NCI-H345 (cell line): ENCODE data around the gene EPHB4.
"Not testable (repeated sequence)": the region's sequence is repeated elsewhere in the genome, so short reads cannot be mapped to it uniquely, and the experiment has no call there.

Source experiments
- DNase-seq: peaks from one replicate; lab custom pipeline; 2025; lab: John Stamatoyannopoulos, UW

EPHB4 gene

DNA sequence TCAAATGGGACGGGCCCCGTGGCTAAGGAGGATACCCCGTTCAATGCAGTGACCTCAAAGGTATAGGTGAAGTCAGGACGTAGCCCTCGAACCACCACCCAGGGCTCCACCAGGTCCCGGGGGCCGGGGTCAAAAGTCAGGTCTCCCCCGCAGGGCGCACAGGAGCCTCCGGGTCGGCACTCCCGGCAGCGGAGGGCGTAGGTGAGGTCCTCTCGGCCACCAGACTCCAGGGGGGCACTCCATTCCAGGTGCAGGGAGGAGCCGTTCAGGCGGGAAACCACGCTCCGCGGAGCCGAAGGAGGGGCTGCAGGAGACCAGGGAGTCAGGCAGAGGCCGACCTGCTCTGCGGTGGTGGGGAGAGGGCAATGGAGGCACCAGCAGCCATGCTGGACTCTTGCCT lies 7.7 kb downstream of the EPHB4 start:
- DNase-seq: no peak

DNA sequence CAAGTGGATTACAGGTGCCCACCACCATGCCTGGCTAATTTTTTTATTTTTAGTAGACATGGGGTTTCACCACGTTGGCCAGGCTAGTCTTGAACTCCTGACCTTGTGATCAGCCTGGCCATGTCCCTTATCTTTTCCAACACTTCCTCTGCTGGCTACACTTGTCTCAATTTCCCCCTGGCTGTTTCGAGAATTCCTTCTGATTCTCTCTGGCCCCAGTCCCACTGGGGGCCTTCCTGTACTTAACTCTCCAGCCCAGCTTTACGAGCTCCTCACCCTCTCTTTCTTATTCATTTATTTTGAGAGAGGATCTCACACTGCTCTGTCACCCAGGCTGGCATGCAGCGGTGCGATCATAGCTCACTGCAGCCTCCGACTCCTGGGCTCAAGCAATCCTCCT lies 8.5 kb downstream of the EPHB4 start:
- DNase-seq: no peak

DNA sequence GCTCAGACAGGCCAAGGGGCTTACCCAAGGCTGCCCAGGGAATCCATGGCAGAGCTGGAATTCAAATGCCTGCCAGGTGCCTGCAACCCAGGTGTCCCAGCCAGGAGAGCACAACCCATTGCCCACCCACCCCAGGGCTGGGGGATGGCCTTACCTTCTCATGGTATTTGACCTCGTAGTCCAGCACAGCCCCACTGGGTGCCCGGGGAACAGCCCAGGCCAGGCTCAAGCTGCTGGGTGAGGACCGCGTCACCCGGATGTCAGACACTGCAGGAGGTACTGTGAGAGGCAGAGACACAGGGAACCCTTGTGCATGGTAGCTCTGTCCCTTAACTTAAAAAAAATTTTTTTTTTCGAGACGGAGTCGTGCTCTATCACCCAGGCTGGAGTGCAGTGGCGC lies 9.0 kb downstream of the EPHB4 start:
- DNase-seq: no peak

DNA sequence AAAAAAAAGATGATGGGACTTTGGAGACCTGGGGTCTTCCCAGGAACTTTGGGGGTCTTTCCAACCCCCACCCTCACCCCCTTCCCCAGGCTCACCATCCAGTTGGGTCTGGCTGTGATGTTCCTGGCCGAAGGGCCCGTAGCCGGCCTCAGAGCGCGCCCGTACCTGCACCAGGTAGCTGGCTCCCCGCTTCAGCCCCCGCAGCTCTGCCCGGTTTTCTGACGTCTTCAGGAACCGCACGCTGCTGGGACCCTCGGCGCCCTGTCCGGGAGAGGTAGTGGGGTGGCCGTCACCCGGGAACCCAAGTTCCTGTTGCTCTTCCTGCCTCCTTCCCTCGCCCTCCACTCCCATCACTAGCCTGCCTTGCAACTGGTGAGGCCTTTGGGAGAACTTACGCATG lies 10.2 kb downstream of the EPHB4 start:
- DNase-seq: no peak

DNA sequence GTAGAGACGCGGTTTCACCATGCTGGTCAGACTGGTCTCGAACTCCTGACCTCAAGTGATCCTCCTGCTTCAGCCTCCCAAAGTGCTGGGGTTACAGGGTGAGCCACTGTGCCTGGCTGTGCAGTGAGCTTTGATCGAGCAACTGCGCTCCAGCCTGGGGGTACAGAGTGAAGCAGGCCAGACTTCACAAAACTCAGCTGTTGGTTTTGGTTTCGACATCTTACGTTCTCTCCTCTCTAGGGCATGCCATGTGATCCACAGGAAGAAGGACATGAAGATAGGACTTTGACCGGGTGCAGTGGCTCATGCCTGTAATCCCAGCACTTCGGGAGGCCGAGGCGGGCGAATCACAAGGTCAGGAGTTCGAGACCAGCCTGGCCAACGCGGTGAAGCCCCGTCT lies 10.8 kb downstream of the EPHB4 start:
- DNase-seq: not testable (repeated sequence)

DNA sequence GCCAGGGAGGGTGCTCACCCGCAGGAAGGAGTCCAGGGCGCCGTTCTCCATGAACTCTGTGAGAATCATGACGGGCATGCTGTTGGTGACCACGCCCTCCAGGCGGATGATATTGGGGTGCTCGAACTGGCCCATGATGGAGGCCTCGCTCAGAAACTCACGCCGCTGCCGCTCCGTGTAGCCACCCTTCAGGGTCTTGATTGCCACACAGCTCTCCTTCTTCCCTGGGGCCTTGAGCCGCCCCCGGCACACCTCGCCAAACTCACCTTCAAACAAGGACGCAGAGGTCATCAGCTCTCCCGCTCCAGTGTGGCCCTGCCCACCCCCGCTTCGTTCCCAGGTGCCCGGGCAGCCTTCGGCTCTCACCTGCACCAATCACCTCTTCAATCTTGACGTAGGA lies 14.6 kb downstream of the EPHB4 start:
- DNase-seq: no peak

DNA sequence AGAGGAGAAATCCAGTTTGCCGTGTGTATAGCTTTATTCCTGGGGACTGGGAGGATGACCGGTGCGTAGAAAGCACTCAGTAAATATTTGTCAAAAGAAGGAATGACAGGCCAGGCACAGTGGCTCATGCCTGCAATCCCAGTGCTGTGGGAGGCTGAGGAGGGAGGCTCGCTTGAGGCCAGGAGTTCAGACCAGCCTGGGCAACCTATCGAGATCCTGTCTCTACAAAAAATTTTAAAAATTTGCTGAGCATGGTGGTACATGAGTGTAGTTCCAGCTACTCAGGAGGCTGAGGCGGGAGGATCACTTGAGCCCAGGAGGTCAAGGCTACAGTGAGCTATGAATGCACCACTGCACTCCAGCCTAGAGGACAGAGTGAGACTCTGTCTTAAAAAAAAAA lies 15.8 kb downstream of the EPHB4 start:
- no peak for DNase-seq

DNA sequence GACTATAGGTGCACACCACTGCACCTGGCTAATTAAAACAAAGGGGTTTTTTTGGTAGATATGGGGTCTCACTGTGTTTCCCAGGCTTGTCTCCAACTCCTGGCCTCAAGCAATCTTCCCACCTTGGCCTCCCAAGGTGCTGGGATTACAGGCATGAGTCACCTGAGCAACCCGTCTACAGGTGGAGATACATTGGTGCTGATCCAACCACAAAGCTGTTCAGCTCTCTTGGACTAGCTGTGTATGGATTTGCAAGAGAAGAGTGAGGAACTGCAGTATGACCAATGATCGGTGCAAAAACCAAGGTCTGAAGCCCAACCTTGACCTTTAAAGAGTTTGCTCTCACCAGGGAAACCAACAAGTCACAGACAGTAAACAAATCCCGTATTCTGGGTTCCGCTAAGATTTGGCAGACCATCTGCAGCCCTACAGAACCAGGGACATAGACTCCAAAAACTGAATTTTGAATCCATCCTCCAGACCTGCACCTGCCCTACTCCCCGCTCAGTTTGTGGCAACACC lies 18.9 kb downstream of the EPHB4 start:
- no peak for DNase-seq

DNA sequence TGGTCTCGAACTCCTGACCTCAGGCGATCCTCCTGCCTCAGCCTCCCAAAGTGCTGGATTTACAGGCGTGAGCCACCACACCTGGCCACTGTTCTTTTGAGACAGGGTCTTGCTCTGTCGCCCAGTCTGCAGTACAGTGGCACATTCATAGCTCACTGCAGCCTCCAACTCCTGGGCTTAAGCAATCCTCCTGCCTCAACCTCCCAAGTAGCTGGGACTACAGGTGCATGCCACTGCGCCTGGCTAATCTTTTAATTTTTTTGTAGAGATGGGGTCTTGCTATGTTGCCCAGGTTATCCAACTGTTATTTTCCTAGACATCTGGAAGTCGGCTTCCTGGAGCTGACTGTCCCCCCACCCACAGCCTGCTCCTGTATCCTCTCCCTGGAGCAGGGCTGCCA lies 20.4 kb downstream of the EPHB4 start:
- not testable (repeated sequence) for DNase-seq

DNA sequence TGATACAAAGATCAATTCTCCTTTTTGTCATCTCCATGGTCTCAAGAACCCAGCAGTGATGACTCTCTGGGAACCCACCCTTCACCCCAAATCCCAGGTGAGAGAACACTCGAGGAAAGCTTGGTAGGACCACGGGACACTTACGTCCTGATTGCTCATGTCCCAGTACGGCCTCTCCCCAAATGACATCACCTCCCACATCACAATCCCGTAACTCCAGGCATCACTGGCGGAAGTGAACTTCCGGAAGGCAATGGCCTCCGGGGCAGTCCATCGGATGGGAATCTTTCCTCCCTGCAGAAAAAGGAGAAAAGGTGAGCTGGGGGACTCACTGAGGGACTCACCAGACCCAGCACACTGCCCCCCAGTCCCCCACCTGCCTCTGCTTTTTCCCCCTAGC lies 21.0 kb downstream of the EPHB4 start:
- DNase-seq: no peak

DNA sequence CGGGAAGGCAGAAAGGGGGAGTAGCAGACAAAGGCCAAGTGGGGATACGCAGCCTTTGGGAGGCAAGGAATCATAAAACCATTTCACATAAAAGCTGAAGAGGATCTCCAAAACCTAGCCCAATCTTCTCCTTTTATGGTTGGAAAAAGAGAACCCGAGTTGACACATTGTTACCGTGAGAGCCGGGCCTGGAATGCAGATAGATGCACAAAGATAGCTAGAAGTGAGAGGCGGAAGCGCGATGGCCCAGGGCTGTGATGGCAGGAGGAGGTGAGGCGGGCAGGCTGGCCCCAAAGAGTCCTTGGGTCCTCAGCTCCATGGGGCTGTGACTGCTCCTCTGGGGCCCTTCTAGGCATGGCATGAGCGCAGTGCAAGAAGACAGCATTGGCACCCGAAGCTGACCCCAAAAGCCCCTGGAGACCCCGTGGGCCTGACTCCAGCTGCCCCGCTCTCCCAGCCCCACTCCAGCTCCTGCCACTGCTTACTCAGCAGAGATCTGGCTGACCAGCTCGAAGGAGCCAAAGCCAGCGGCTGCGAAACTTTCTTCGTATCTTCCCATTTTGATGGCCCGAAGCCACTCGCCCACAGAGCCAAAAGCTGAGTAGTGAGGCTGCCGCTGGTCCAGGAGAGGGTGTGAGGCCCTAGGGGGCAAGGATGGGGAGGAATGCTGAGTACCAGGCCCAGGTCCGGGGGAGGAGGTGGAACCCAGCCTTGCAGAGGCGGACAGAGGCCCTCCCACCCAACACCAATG lies 22.5 kb downstream of the EPHB4 start:
- DNase-seq: no peak

DNA sequence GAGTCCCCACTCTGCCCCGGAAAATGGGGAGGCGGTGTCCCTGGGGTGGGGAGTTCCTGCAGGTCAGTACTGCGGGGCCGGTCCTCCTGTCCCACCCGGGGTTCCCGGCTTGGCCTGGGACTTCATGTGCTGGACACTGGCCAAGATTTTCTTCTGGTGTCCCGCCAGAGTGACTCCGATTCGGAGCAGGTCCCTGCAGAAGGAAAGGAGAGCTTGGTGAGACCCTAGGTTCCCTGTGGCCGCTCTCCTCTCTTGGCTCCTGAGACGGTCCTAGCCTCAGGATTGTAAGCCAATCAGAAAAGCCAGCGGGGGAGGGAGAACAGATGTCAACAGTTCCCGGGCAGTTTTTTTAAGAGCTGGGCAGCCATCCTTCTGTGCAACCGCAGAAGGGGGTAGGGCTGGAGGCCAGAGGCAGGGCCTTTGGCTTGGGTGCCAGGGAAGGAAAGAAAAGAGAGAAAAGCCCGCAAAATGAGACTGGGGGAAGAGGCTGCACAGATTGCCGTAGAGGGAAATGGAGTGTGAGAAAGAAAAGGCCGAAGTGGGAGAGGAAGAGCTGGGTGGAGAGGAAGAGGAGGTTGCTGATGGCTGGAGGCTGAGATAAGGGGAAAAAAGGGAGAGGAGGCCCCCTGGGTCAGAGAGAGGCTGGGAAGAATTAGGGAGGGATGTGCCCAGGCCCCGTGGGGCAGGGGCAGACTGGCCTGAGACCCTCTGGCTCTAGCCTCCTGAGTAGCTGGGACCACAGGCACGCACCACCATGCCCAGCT lies 23.7 kb downstream of the EPHB4 start:
- DNase-seq: no peak

DNA sequence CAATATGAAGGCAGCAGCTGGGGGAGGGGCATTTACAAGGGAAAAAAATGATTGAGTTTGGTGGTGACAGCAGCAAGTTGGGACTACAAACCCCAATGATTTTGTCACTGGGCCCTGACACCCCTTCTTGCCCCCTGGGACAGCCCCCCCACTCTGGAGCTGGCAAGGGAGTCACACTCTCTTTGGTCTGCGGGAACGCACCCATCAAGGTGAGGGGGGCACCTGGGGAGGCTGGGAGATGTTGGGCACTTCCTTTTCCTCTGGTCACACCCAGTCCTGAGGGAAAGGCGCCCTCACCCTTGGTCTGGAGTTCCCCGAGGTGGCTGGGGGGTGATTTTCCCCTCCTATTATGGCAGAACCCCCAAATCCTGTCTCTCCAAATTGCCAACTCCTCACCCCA lies 24.4 kb downstream of the EPHB4 start:
- no peak for DNase-seq

DNA sequence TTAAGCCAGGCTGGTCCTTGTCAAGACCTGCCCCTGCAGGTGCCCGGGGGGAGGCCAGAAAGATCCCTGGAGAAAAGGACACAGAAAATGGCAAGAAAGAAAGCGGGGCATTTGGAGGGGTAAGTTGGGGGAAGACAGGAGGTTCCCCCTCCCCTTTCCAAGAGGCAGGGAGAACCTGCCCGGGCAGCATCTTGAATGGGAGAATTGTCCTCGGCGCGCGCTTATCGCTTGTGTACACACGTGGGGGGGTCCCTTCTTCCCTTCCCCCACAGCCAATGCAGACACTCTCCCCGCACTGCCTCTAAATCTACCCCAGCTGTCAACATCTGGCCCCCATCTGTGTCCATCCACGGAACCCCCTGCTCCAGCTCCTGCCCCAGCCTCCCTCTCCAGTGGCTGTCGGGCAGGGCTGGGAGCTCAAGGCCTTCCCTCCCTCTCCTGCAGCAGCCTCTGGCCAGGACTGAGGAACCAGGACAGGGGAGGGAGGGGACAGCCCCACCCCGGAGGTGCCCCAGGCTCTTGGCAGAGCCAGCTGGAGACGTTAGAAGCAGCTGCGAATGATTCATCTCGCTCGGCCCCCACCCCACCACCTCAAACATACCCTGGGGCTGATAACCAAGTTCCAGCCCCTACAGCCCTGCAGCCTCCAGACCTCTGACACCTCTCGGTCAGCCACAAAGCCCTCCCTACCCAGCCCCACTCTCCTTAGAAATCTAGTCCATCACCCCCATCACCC lies 25.3 kb downstream of the EPHB4 start:
- peak; percentile 68 for DNase-seq

DNA sequence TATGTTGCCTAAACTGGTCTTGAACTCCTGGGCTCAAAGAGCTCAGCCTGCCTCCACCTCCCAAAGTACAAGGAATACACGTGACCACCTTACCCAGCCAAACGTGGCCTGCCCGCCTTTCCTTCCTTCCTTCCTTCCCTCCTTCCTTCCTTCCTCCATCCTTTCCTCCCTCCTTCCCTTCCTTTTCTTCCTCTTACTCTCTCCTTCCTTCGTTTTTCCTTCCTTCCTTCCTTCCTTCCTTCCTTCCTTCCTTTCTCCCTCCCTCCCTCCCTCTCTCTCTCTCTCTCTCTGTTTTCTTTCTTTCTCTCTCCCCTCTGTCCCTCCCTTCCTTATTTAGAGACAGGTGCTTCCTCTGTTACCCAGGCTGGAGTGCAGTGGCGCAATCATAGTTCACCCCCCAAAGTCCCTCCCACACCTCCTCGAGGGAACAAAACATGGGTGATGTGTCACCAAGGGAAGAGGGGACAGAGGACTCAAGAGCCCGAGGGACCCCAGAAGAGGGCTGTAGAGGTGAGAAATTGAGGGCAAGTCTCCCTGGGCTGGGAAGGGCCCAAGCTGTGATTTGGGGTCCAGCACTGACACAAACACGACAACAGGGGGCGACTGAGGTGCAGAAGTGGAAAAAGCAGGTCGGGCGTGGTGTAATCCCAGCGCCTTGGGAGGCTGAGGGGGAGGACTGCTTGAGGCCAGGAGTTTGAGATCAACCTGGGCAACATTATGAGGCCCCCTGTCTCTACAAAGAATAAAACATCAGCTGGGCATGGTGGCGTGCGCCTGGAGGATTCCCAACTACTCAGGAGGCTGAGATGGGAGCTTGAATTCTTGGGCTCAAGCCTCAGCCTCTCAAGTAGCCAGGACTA lies 28.1 kb downstream of the EPHB4 start:
- DNase-seq: peak; percentile 20

DNA sequence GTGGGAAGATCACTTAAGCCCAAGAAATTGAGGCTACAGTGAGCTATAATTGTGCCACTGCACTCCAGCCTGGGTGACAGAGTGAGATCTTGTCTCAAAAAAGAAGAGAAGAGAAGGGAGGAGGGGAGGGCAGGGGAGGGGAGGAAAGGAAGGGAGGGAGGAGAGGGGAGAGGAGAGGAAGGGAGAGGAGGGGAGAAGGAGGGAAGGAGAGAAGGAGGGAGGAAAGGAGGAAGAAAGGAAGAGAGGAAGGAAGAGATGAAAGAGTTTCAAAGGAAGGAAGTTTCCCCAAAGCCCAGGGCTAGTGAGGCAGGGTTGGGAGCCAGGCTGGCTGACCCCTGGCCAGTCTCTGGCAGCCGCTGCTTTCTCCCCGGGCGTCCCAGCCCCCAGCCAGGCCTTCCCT lies 32.6 kb downstream of the EPHB4 start:
- no peak for DNase-seq

DNA sequence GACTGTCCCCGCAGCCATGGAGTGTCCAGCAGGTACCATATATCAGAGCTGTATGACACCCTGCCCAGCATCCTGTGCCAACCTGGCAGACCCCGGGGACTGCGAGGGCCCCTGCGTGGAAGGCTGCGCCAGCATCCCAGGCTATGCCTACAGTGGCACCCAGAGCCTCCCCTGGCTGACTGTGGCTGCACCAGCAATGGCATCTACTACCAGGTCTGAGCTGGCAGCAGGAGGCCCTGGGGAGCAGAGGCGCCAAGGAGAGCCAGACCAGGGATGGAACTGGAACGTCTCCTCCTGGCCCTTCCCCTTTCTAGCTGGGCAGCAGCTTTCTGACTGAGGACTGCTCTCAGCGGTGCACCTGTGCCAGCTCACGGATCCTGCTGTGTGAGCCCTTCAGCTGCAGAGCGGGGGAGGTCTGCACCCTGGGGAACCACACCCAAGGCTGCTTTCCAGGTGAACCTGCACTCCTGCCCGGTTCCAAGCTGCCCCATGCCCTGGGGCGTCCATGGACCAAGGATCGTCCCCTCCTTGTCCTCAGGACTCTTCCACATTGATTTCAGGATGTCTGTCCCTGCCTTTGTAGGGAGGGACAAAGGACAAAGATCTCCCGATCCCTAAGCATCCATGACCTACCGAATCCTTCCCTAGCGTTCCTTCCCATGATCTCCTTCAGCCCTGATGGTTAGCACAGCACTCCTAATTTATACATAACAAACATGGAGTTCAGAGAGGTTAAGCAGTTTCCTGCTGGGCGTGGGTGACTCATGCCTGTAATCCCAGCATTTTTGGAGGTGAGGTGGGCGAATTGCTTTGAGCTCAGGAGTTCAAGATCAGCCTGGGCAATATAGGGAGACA lies 33.3 kb downstream of the EPHB4 start:
- DNase-seq: peak; percentile 59

DNA sequence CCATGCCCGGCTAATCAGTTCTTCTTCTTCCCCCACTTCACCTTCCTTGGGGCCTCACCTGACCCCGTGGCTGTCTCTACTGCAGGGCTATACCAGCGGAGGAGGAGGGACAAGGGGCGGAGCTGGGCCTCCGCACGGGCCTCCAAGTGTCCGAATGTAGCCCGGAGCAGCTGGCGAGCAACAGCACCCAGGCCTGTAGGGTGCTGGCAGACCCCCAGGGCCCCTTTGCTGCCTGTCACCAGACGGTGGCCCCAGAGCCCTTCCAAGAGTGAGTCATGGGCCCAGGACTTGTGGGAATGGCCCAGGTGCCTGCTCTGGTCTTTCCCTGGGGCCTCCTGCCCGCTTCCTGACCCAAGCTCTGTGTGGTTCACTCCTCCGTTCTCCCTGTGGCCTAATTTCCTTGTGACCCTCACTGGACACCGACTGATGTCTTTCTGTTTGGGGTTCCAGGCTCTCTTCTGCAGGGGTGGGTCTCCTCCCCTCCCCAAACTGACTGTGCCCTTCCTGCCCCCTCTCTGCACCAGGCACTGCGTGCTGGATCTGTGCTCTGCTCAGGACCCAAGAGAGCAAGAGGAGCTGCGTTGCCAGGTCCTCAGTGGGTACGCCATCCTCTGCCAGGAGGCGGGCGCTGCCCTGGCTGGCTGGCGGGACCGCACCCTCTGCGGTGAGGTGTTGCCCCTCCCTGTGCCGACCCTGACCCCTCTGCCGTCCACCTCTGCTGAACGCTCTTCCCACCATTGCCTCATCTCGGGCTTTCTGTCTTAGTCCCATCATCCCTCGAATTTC lies 35.2 kb downstream of the EPHB4 start:
- no peak for DNase-seq

DNA sequence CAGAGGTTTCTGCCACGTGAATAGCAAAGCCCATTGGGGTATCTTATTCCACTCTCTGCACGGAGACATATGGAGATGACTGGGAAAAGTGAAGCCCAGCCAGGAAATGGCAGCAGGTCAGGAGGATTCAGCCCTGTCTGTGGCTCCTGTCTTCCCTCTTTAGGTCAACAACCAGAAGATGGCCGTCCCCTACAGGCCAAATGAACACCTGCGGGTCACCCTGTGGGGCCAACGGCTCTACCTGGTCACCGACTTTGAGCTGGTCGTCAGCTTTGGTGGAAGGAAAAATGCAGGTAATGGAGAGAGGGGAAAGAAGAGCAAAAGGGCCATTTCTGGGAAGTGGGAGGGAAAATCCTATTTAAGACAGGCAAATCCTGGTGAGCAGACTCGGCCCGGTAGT lies 38.3 kb downstream of the EPHB4 start:
- DNase-seq: no peak

DNA sequence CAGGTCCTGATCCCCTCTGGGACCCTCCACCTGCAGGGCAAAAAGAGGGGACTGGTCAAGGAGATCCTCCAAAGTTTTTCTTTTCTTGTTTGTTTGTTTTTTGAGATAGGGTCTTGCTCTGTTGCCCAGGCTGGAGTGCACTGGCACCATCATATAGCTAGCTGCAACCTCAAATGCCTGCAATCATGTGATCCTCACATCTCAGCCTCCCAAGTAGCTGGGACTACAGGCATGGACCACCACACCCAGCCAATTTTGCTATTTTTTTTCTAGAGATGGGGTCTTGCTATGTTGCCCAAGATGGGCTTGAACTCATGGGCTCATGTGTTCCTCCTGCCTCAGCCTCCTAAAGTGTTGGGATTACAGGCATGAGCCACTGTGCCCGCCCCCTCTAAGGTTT lies 41.0 kb downstream of the EPHB4 start:
- no peak for DNase-seq
